ENCODE results near the gene FAM241A. TPM values are rescaled to one million over a fixed set of nuclear protein-coding genes. Genes with fewer than 3 reads are reported as not detected.
A peak's percentile ranks its signal among the peaks of the same experiment; 100 is the strongest.

FAM241A gene
- total and polyA plus RNA-seq, 9 of the 15 experiments (the other 6 are each of a cell fraction or from before 2014, with no cell fraction given): 2.3 to 8.5 (median 5.3) TPM

GRCh38 chr4:112098841-112099530 lies 46.3 kb upstream of the FAM241A start:
- intact Hi-C loops (cut with micrococcal nuclease): loop anchor here (1.0 to 10.0 kb wide), 4 partner anchors 136 to 503 kb away; no protein-coding TSS in a partner anchor
- H2AFZ ChIP-seq (ENCODE audit: low read depth, low read length): peak overlapping the region; percentile 18; the same call in 1 of the 2 replicates
- no peak for TF ChIP-seq TEAD2 (tag; IDR thresholded peaks at IDR 0.05)
- TF ChIP-seq PCBP1 (IDR thresholded peaks at IDR 0.05; ENCODE audit: low read depth, low read length, poor library complexity, severe bottlenecking): no peak
- no peak for TF ChIP-seq ATF1 (CRISPR knock-in tag; IDR thresholded peaks at IDR 0.05)
- no peak for TF ChIP-seq ATF1 (tag; IDR thresholded peaks at IDR 0.05)
- TF ChIP-seq TCF15 (CRISPR knock-in tag; IDR thresholded peaks at IDR 0.05): no peak
- TF ChIP-seq DEAF1 (CRISPR knock-in tag; IDR thresholded peaks at IDR 0.05): no peak
- TF ChIP-seq CXXC5 (CRISPR knock-in tag; IDR thresholded peaks at IDR 0.05): no peak
- no peak for TF ChIP-seq BCOR (IDR thresholded peaks at IDR 0.05)
- TF ChIP-seq PBX2 (CRISPR knock-in tag; IDR thresholded peaks at IDR 0.05; ENCODE audit: low read depth): no peak
- TF ChIP-seq PBX2 (tag; conservative IDR thresholded peaks at IDR 0.05; ENCODE audit: low read depth): no peak
- TF ChIP-seq RAD21 (CRISPR knock-in tag; conservative IDR thresholded peaks at IDR 0.05 in 1 of 2, IDR thresholded peaks at IDR 0.05 in 1 of 2): no peak
- no peak for TF ChIP-seq ZBTB33 (CRISPR knock-in tag; IDR thresholded peaks at IDR 0.05)
- no peak for TF ChIP-seq SMARCA4 (IDR thresholded peaks at IDR 0.05)
- no peak for TF ChIP-seq FOXM1 (IDR thresholded peaks at IDR 0.05; ENCODE audit: low read depth)
- TF ChIP-seq FOXM1 (CRISPR knock-in tag; IDR thresholded peaks at IDR 0.05; ENCODE audit: low read depth): no peak
- no peak for TF ChIP-seq ZNF217 (CRISPR knock-in tag; IDR thresholded peaks at IDR 0.05)

More at GRCh38 chr4:112098841-112099530, 46.3 kb upstream of the FAM241A start:
- CTCF ChIA-PET (ENCODE audit: low intra/inter-chr PET ratio): interaction anchor here (0.5 to 4.2 kb wide), 10 partner anchors 91 to 506 kb away, joined by 3 to 31 read pairs (median 6); no protein-coding TSS in a partner anchor
- in situ Hi-C loops (cut with MboI): loop anchor here (5.0 kb wide), 1 partner anchor 133 kb away; the partner anchor contains the start of gene AP1AR
- POLR2A ChIA-PET: interaction anchor here (0.9 to 1.4 kb wide), 3 partner anchors 10 to 137 kb away, joined by 3 to 5 read pairs (median 3); no protein-coding TSS in a partner anchor
- H3K4me1 ChIP-seq (replicated peaks in 1 of 2; ENCODE audit: control insufficient read depth in 2 of 2, insufficient read depth in 2 of 2, low read length in 2 of 2): no peaks in the 10 kb centered on the region
- FAIRE-seq (no peak), DNase-seq (ENCODE audit: extremely low read depth in 1 of 4, low spot score in 3 of 4) (no peak), ATAC-seq (peak; percentile 40; the same call in 2 of the 3 replicates)
- H3K4me3 ChIP-seq: no peak overlapping the region
- whole genome bisulfite sequencing (ENCODE audit: insufficient coverage, low coverage, missing lambda C conversion rate): 0% methylated on average over 4 of the region's 4 CpGs
- no peak overlapping the region for H3K27ac ChIP-seq (ENCODE audit: extremely low read depth, low read depth, low read length)
- H4K20me1 ChIP-seq (replicated peaks; ENCODE audit: control insufficient read depth, insufficient read depth, low read length): no peaks in the 10 kb centered on the region
- no peaks in the 10 kb centered on the region for H3K9me3 ChIP-seq (replicated peaks; ENCODE audit: control insufficient read depth, insufficient read depth, low read depth, low read length)
- H3K27me3 ChIP-seq (ENCODE audit: control insufficient read depth in 2 of 2, insufficient read depth in 2 of 2, low read length in 2 of 2): no peaks in the 10 kb centered on the region; a peak in 1 of 5 replicates
- no TSS peak for BruUV-seq (replicated peaks)
- H3K79me2 ChIP-seq (ENCODE audit: control insufficient read depth, insufficient read depth, low read length): no peaks in the 10 kb centered on the region
- H3K4me2 ChIP-seq (ENCODE audit: insufficient read depth, low read length): no peak overlapping the region
- no peaks in the 10 kb centered on the region for H3K9me1 ChIP-seq (ENCODE audit: control insufficient read depth, insufficient read depth, low read length)
- no peak overlapping the region for H3K9ac ChIP-seq (ENCODE audit: insufficient read depth in 1 of 2, low read depth in 2 of 2, low read length in 2 of 2)
- H3K36me3 ChIP-seq (ENCODE audit: control insufficient read depth, insufficient read depth, low read length): no peaks in the 10 kb centered on the region

Data from K562 (cell line).